Breast epithelium (tissue), 4 donors: ENCODE results near the gene BCL2L1. TPM values are rescaled to one million over a fixed set of nuclear protein-coding genes. Genes with fewer than 3 reads are reported as not detected.
A peak's percentile ranks its signal among the peaks of the same experiment; 100 is the strongest.

Source experiments
- DNase-seq, 2 donors: peaks; one replicate each; pipeline ENCODE4 v3.0.0-alpha.2; 2019; ENCODE audit warnings: low spot score in 2 of 2
- H3K27ac ChIP-seq, 2 donors: fragments of 200-600 bp; sonication (generic) in 1 of 2; one replicate each; pipeline ENCODE4 v1.5.1; 2016 to 2019; ENCODE audit warnings: mild to moderate bottlenecking in 1 of 2
- H3K27me3 ChIP-seq, 2 donors: fragments of 200-600 bp; sonication (generic) in 1 of 2; one replicate each; pipeline versions ENCODE4 v1.5.1 to v1.6.0; 2017 to 2019; ENCODE audit warnings: control low read depth in 1 of 2, mild to moderate bottlenecking in 1 of 2
- H3K36me3 ChIP-seq: fragments of 200-600 bp; one replicate; pipeline ENCODE4 v1.5.1; 2019
- H3K4me1 ChIP-seq, 2 donors: fragments of 200-600 bp; sonication (generic); one replicate each; pipeline ENCODE4 v1.5.1; 2016 to 2019; ENCODE audit warnings: control low read depth in 1 of 2
- H3K4me3 ChIP-seq, 3 donors: fragments of 200-600 bp; sonication (generic); 1 replicate in 2 of 3; 2 replicates in 1 of 3; pipeline ENCODE4 v1.5.1; 2016 to 2019; ENCODE audit warnings: mild to moderate bottlenecking in 3 of 3, moderate library complexity in 2 of 3
- H3K9me3 ChIP-seq, 2 donors: fragments of 200-600 bp; sonication (generic) in 1 of 2; one replicate each; pipeline ENCODE4 v1.5.1; 2016 to 2019; ENCODE audit warnings: control low read depth in 1 of 2
- CTCF ChIP-seq, 3 donors: fragments of 450-650 bp; IDR thresholded peaks; one replicate each; pipeline ENCODE4 v1.5.1; 2016 to 2017; ENCODE audit warnings: antibody characterized with exemption in 3 of 3, mild to moderate bottlenecking in 3 of 3, moderate library complexity in 3 of 3
- POLR2A ChIP-seq: fragments of 450-650 bp; IDR thresholded peaks from one replicate; pipeline ENCODE4 v1.6.1; 2016; ENCODE audit warnings: antibody characterized with exemption, mild to moderate bottlenecking, moderate library complexity
- POLR2AphosphoS5 ChIP-seq, 3 donors: sonication (generic); formaldehyde crosslinking; IDR thresholded peaks; one replicate each; pipeline ENCODE4 v1.6.1; 2017; ENCODE audit warnings: antibody characterized with exemption in 3 of 3
- intact Hi-C: fragments of 100-400 bp; cut with DNase I; formaldehyde crosslinking; loops from one replicate; pipeline ENCODE4 v1.15.1; 2023; ENCODE audit warnings: low total_unique reads
- total RNA-seq, 3 donors: library from RNA; depleted of rRNA; stranded (reverse); fragments of >200 nt; gene quantifications; one replicate each; pipeline ENCODE4 v1.1.0, GENCODE V29; 2016

BCL2L1 gene
- total RNA-seq, 3 donors from 2014 or later: 95.1 to 124 (median 117) TPM

- Histone ChIP-seq H3K36me3 (no peaks in the 10 kb centered on the region), H3K27me3 (no peaks in the 10 kb centered on the region), H3K9me3 (no peaks in the 10 kb centered on the region), H3K4me3 (no peak overlapping the region), H3K4me1 (peaks cover 9 to 28% of the 10 kb centered on the region in 2 donors), H3K27ac (peak overlapping the region; percentile 94 to 100)
- intact Hi-C loops: no loop called here
- no peak for DNase-seq
- TF ChIP-seq POLR2AphosphoS5 (IDR thresholded peaks at IDR 0.05): no peak
- no peak for TF ChIP-seq POLR2A
- TF ChIP-seq CTCF (IDR thresholded peaks at IDR 0.05): no peak
These were observed 21.1 kb downstream of the BCL2L1 start for GRCh38 chr20:31701591-31701990.

GRCh38 chr20:31700747-31701146 is 21.9 kb downstream of the BCL2L1 start:
- Histone ChIP-seq H3K27me3 (no peaks in the 10 kb centered on the region), H3K36me3 (no peaks in the 10 kb centered on the region), H3K4me3 (no peak overlapping the region), H3K4me1 (peaks cover 9 to 28% of the 10 kb centered on the region in 2 donors), H3K9me3 (no peaks in the 10 kb centered on the region), H3K27ac (peak overlapping the region; percentile 94 to 100)
- no peak for TF ChIP-seq POLR2AphosphoS5 (IDR thresholded peaks at IDR 0.05)
- TF ChIP-seq POLR2A: no peak
- no peak for TF ChIP-seq CTCF (IDR thresholded peaks at IDR 0.05)
- no peak for DNase-seq
- intact Hi-C loops: no loop called here

GRCh38 chr20:31699801-31700728 is 22.6 kb downstream of the BCL2L1 start:
- Histone ChIP-seq H3K4me1 (peaks cover 6 to 28% of the 10 kb centered on the region in 2 donors), H3K27ac (peak overlapping the region; percentile 94 to 100), H3K36me3 (no peaks in the 10 kb centered on the region), H3K9me3 (no peaks in the 10 kb centered on the region), H3K4me3 (no peak overlapping the region), H3K27me3 (no peaks in the 10 kb centered on the region)
- intact Hi-C loops: no loop called here
- TF ChIP-seq CTCF (IDR thresholded peaks at IDR 0.05): no peak
- TF ChIP-seq POLR2A: no peak
- TF ChIP-seq POLR2AphosphoS5 (IDR thresholded peaks at IDR 0.05): no peak
- DNase-seq: no peak

GRCh38 chr20:31698803-31699718 is 23.6 kb downstream of the BCL2L1 start:
- no peaks in the 10 kb centered on the region for H3K9me3 ChIP-seq
- TF ChIP-seq POLR2A (no peak), CTCF (IDR thresholded peaks at IDR 0.05) (no peak), POLR2AphosphoS5 (IDR thresholded peaks at IDR 0.05) (peak; percentile 70 to 81 (median 76))
- DNase-seq: peak in 1 of 2 donors; percentile 74
- H3K27me3 ChIP-seq: no peaks in the 10 kb centered on the region
- H3K36me3 ChIP-seq: no peaks in the 10 kb centered on the region
- H3K4me3 ChIP-seq: peak overlapping the region in 1 of 3 donors; percentile 29
- intact Hi-C loops: no loop called here
- H3K27ac ChIP-seq: peak overlapping the region; percentile 94 to 100
- H3K4me1 ChIP-seq: peaks cover 7 to 25% of the 10 kb centered on the region in 2 donors
